Measurements from ENCODE around the gene GREM1. TPM values are rescaled to one million over a fixed set of nuclear protein-coding genes. Genes with fewer than 3 reads are reported as not detected.

Gene GREM1
- total RNA-seq, 2 donors from 2014 or later: 3.1 to 41.5 TPM

DNA sequence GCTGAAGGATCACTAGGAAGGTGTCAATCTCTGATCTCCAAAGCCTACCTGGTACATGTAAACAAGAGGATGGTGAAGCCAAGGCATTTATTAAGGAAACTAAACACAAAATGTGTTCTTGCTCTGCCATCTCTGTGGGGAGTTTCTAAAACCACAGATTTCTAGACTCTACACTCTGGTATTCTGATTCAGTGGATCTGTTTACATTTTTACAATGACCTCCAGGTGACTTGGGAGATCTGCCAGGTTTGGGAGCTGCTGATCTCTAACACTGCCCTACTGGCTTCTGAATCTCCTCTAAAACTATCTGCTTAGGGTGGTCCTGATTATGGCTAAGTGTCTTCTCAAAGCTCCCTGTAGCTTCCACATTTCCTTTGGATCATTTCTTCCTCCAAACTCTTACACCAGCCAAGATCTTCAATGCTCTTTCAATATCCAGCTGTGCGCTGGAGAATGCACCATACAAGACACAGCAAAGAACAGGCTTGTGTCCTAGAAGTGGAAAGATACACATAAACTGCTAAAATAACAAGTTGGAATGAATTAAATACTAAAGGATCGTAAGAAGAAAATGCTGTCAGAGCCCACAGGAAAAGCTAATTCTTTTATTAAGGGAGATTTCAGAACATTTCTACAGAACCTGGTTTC lies 72.7 kb downstream of the GREM1 start:
- WGBS: 92% methylated on average over 2 of the region's 2 CpGs
- DNase-seq (ENCODE audit: low spot score): no peak
- Histone ChIP-seq H3K27ac (no peak overlapping the region), H3K9me3 (no peaks in the 10 kb centered on the region), H3K36me3 (no peaks in the 10 kb centered on the region), H3K4me1 (replicated peaks) (no peaks in the 10 kb centered on the region), H3K27me3 (replicated peaks; ENCODE audit: insufficient read depth) (no peaks in the 10 kb centered on the region), H3K4me3 (no peak overlapping the region)
- intact Hi-C loops (cut with DNase I): no loop called here
- TF ChIP-seq POLR2AphosphoS5 (IDR thresholded peaks at IDR 0.05) (no peak), POLR2A (IDR thresholded peaks at IDR 0.05) (no peak)
- TF ChIP-seq, protein P1, sequence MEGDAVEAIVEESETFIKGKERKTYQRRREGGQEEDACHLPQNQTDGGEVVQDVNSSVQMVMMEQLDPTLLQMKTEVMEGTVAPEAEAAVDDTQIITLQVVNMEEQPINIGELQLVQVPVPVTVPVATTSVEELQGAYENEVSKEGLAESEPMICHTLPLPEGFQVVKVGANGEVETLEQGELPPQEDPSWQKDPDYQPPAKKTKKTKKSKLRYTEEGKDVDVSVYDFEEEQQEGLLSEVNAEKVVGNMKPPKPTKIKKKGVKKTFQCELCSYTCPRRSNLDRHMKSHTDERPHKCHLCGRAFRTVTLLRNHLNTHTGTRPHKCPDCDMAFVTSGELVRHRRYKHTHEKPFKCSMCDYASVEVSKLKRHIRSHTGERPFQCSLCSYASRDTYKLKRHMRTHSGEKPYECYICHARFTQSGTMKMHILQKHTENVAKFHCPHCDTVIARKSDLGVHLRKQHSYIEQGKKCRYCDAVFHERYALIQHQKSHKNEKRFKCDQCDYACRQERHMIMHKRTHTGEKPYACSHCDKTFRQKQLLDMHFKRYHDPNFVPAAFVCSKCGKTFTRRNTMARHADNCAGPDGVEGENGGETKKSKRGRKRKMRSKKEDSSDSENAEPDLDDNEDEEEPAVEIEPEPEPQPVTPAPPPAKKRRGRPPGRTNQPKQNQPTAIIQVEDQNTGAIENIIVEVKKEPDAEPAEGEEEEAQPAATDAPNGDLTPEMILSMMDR (IDR thresholded peaks at IDR 0.05): no peak

DNA sequence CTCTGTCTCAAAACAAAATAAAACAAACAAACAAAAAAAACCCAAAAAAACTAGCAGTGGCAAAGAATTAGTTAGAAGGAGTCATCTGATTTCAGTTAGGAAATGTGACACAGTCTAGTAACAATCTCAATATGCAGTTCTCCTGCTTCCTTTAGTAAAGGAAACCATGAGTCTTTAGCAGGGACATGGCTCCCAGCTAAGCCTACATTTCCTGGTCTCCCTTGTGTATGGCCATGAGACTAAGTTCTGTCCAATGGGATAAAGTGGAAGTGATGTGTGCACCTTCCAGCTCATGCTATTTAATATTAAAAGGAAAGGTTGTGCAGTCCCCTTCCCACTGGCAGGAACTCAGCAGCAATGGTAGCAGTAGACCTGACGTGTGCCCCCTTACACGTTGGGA lies 74.6 kb downstream of the GREM1 start:
- no peak overlapping the region for H3K4me3 ChIP-seq
- H3K4me1 ChIP-seq (replicated peaks): no peaks in the 10 kb centered on the region
- no peaks in the 10 kb centered on the region for H3K36me3 ChIP-seq
- DNase-seq (ENCODE audit: low spot score): no peak
- no peaks in the 10 kb centered on the region for H3K9me3 ChIP-seq
- TF ChIP-seq, protein P1 (IDR thresholded peaks at IDR 0.05): no peak
- TF ChIP-seq POLR2AphosphoS5 (IDR thresholded peaks at IDR 0.05) (no peak), POLR2A (IDR thresholded peaks at IDR 0.05) (no peak)
- intact Hi-C loops (cut with DNase I): no loop called here
- H3K27ac ChIP-seq: no peak overlapping the region
- H3K27me3 ChIP-seq (replicated peaks; ENCODE audit: insufficient read depth): no peaks in the 10 kb centered on the region
- 35% methylated on average over 2 of the region's 2 CpGs for WGBS

Other genes with a start within 250 kb of the GREM1 start
- 1 to 10 TPM; 3.9 to 10.0 TPM for gene GOLGA8N, start 124.5 kb upstream of the GREM1 start, total RNA-seq
- gene ARHGAP11A, start 102.5 kb upstream of the GREM1 start, total RNA-seq: 1 to 10 TPM; 2.6 to 7.0 TPM
- gene SCG5, start 76.3 kb upstream of the GREM1 start, total RNA-seq: 1 to 10 TPM in 1 of 2 donors, under 1 TPM in 1; 0.96 to 4.2 TPM